GM23338 (cell line): Measurements from ENCODE around the gene PFKM. TPM values are rescaled to one million over a fixed set of nuclear protein-coding genes. Genes with fewer than 3 reads are reported as not detected.

Experiments
- ATAC-seq: fragments of 200-7000 bp; cut with Tn5 transposase; 3 replicates; pipeline ENCODE4 v1.9.1; 2020
- DNase-seq: peaks from one replicate; pipeline ENCODE4 v3.0.0-alpha.2; 2015; ENCODE audit warnings: low spot score
- H2AFZ ChIP-seq: fragments of 200-600 bp; sonication (generic); 2 replicates; pipeline ENCODE4 v1.8.0; 2016; ENCODE audit warnings: antibody characterized with exemption, mild to moderate bottlenecking, moderate library complexity
- H3F3A ChIP-seq: fragments of 200-600 bp; sonication (generic); replicated peaks from 2 replicates; pipeline ENCODE4 v1.8.0; 2017; ENCODE audit warnings: antibody characterized with exemption, mixed run types, low read depth
- H3K27ac ChIP-seq: fragments of 200-600 bp; sonication (generic); 2 replicates; pipeline ENCODE4 v1.6.1; 2016; ENCODE audit warnings: low read depth
- H3K27me3 ChIP-seq: fragments of 200-600 bp; sonication (generic); 2 replicates; pipeline ENCODE4 v1.8.0; 2016; ENCODE audit warnings: mild to moderate bottlenecking, mixed run types, moderate library complexity; ENCODE audit not compliant: insufficient read depth
- H3K36me3 ChIP-seq: fragments of 200-600 bp; sonication (generic); 2 replicates; pipeline ENCODE4 v1.8.0; 2016; ENCODE audit warnings: mild to moderate bottlenecking; ENCODE audit not compliant: insufficient read depth
- H3K4me1 ChIP-seq: fragments of 200-600 bp; sonication (generic); 2 replicates; pipeline ENCODE4 v1.8.0; 2016; ENCODE audit warnings: mild to moderate bottlenecking, moderate library complexity; ENCODE audit not compliant: insufficient read depth
- H3K4me2 ChIP-seq: fragments of 200-600 bp; sonication (generic); 2 replicates; pipeline ENCODE4 v1.7.1; 2017; ENCODE audit warnings: mixed run types
- H3K4me3 ChIP-seq: fragments of 200-600 bp; sonication (generic); 2 replicates; pipeline ENCODE4 v1.6.1; 2016; ENCODE audit warnings: mixed run types
- H3K79me2 ChIP-seq: fragments of 200-600 bp; sonication (generic); replicated peaks from 2 replicates; pipeline ENCODE4 v1.8.0; 2017; ENCODE audit warnings: mild to moderate bottlenecking; ENCODE audit not compliant: insufficient read depth
- H3K9me2 ChIP-seq: fragments of 200-600 bp; sonication (generic); 2 replicates; pipeline ENCODE4 v1.8.0; 2017; ENCODE audit not compliant: insufficient read depth
- H4K20me1 ChIP-seq: fragments of 200-600 bp; sonication (generic); replicated peaks from 2 replicates; pipeline ENCODE4 v1.8.0; 2017; ENCODE audit warnings: mild to moderate bottlenecking; ENCODE audit not compliant: insufficient read depth
- H3K27ac Mint-ChIP-seq: 2 replicates; pipeline ENCODE4 v1.8.0; 2020; ENCODE audit warnings: inconsistent platforms, mild to moderate bottlenecking, moderate library complexity, mixed read lengths
- H3K27me3 Mint-ChIP-seq: 3 replicates; pipeline ENCODE4 v1.8.0; 2022; ENCODE audit warnings: low read depth, mild to moderate bottlenecking, moderate library complexity, mixed read lengths, inconsistent platforms; ENCODE audit not compliant: insufficient read depth, poor library complexity
- H3K36me3 Mint-ChIP-seq: 3 replicates; pipeline ENCODE4 v1.8.0; 2021; ENCODE audit warnings: low read depth, mild to moderate bottlenecking, inconsistent platforms, moderate library complexity, mixed read lengths
- H3K4me1 Mint-ChIP-seq: 3 replicates; pipeline ENCODE4 v1.8.0; 2020; ENCODE audit warnings: mild to moderate bottlenecking, inconsistent platforms, mixed read lengths
- H3K4me3 Mint-ChIP-seq: 3 replicates; pipeline ENCODE4 v1.8.0; 2021; ENCODE audit warnings: moderate library complexity, mild to moderate bottlenecking, inconsistent platforms, mixed read lengths
- H3K9me3 Mint-ChIP-seq: 3 replicates; pipeline ENCODE4 v1.8.0; 2020; ENCODE audit warnings: moderate library complexity, mild to moderate bottlenecking, inconsistent platforms, mixed read lengths
- EZH2 ChIP-seq: fragments of 200-600 bp; sonication (generic); IDR thresholded peaks from one replicate; pipeline ENCODE4 v1.8.0; 2017; ENCODE audit warnings: antibody characterized with exemption, mild to moderate bottlenecking, low read depth; ENCODE audit not compliant: unreplicated experiment
- EZH2phosphoT487 ChIP-seq: fragments of 200-600 bp; sonication (generic); IDR thresholded peaks from one replicate; pipeline ENCODE4 v1.8.1; 2018; ENCODE audit warnings: antibody characterized with exemption; ENCODE audit not compliant: unreplicated experiment
- POLR2AphosphoS5 ChIP-seq: IDR thresholded peaks from 2 replicates; pipeline ENCODE4 v1.6.1; 2016; ENCODE audit warnings: antibody characterized with exemption, low read depth
- STAT1 ChIP-seq: IDR thresholded peaks from one replicate; pipeline ENCODE4 v1.6.1; 2016; ENCODE audit warnings: antibody characterized with exemption; ENCODE audit not compliant: unreplicated experiment
- ZNF114 ChIP-seq: fragments of 250-450 bp; sonication (Bioruptor Pico); IDR thresholded peaks from 2 replicates; pipeline ENCODE4 v1.5.0; 2020; ENCODE audit warnings: mild to moderate bottlenecking, moderate library complexity
- ZNF331 ChIP-seq: fragments of 250-450 bp; sonication (Bioruptor Pico); IDR thresholded peaks from 2 replicates; pipeline ENCODE4 v1.5.0; 2020; ENCODE audit warnings: low read depth, mild to moderate bottlenecking, moderate library complexity
- polyA plus RNA-seq: library from polyadenylated mRNA; unstranded; fragments of >200 nt; fragmentation: Nextera tagmentation; extraction: Ambion mirVana; gene quantifications from 2 replicates; pipeline ENCODE4 v1.2.1, GENCODE V29; 2016
- total RNA-seq: library from RNA; depleted of rRNA; stranded (reverse); fragments of >200 nt; shearing (Covaris generic); gene quantifications from 2 replicates; pipeline ENCODE4 v1.2.3, GENCODE V29; 2014
- TF ChIP-seq, protein P1 (sequence below): IDR thresholded peaks from 2 replicates; pipeline ENCODE4 v1.6.1; 2016; ENCODE audit warnings: antibody characterized with exemption
- TF ChIP-seq, protein P2 (sequence below): IDR thresholded peaks from one replicate; pipeline ENCODE4 v1.6.1; 2018; ENCODE audit warnings: antibody characterized with exemption; ENCODE audit not compliant: unreplicated experiment
- TF ChIP-seq, protein P3 (sequence below): fragments of 250-450 bp; sonication (Bioruptor Pico); IDR thresholded peaks from 2 replicates; pipeline ENCODE4 v1.5.0; 2020; ENCODE audit warnings: mild to moderate bottlenecking, moderate library complexity

Gene PFKM
- total and polyA plus RNA-seq, 2 experiments from 2014 or later, result 47.2 to 82.5 TPM

DNA sequence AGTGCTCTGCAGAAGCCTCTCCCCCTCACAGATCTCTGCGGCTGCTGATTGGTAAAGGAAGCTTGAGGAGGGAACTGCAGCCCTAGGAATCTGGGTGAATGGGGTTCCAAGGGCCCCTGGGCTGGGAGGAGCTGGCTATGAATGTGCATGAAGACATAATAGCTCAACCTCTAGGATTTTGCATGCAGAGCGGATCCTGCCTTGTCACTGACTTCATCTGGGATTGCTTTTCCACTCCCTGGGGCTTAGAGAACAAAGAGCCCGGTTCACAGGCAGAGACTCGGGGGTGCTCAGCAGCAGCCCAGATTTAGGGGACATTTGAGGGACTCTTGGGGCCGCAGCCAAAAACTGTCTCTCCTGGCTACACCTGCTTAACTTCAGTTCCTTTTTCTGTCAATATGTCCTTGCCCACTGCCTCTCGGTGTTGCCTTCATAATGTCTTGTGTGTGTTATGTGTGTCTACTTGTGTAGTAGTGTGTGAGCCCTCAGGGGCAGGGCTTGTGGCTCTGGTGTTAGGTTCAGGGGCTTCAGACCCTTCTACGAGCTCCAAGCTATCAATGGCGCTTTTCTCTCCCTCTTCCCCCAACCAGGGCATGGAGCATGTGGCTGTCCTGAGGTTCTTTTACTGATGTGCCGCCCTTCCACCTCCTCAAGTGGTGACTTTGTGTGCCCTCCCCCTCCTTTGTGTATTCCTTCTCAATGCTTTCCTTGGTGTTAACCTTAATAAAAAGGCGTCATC is 66.2 kb downstream of the PFKM start:
- H3K27ac ChIP-seq, result no peak overlapping the region
- no peaks in the 10 kb centered on the region for H3K36me3 ChIP-seq
- TF ChIP-seq, protein P1, sequence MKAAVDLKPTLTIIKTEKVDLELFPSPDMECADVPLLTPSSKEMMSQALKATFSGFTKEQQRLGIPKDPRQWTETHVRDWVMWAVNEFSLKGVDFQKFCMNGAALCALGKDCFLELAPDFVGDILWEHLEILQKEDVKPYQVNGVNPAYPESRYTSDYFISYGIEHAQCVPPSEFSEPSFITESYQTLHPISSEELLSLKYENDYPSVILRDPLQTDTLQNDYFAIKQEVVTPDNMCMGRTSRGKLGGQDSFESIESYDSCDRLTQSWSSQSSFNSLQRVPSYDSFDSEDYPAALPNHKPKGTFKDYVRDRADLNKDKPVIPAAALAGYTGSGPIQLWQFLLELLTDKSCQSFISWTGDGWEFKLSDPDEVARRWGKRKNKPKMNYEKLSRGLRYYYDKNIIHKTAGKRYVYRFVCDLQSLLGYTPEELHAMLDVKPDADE, result no peak
- TF ChIP-seq, protein P2, sequence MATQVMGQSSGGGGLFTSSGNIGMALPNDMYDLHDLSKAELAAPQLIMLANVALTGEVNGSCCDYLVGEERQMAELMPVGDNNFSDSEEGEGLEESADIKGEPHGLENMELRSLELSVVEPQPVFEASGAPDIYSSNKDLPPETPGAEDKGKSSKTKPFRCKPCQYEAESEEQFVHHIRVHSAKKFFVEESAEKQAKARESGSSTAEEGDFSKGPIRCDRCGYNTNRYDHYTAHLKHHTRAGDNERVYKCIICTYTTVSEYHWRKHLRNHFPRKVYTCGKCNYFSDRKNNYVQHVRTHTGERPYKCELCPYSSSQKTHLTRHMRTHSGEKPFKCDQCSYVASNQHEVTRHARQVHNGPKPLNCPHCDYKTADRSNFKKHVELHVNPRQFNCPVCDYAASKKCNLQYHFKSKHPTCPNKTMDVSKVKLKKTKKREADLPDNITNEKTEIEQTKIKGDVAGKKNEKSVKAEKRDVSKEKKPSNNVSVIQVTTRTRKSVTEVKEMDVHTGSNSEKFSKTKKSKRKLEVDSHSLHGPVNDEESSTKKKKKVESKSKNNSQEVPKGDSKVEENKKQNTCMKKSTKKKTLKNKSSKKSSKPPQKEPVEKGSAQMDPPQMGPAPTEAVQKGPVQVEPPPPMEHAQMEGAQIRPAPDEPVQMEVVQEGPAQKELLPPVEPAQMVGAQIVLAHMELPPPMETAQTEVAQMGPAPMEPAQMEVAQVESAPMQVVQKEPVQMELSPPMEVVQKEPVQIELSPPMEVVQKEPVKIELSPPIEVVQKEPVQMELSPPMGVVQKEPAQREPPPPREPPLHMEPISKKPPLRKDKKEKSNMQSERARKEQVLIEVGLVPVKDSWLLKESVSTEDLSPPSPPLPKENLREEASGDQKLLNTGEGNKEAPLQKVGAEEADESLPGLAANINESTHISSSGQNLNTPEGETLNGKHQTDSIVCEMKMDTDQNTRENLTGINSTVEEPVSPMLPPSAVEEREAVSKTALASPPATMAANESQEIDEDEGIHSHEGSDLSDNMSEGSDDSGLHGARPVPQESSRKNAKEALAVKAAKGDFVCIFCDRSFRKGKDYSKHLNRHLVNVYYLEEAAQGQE, result no peak
- TF ChIP-seq, protein P3, sequence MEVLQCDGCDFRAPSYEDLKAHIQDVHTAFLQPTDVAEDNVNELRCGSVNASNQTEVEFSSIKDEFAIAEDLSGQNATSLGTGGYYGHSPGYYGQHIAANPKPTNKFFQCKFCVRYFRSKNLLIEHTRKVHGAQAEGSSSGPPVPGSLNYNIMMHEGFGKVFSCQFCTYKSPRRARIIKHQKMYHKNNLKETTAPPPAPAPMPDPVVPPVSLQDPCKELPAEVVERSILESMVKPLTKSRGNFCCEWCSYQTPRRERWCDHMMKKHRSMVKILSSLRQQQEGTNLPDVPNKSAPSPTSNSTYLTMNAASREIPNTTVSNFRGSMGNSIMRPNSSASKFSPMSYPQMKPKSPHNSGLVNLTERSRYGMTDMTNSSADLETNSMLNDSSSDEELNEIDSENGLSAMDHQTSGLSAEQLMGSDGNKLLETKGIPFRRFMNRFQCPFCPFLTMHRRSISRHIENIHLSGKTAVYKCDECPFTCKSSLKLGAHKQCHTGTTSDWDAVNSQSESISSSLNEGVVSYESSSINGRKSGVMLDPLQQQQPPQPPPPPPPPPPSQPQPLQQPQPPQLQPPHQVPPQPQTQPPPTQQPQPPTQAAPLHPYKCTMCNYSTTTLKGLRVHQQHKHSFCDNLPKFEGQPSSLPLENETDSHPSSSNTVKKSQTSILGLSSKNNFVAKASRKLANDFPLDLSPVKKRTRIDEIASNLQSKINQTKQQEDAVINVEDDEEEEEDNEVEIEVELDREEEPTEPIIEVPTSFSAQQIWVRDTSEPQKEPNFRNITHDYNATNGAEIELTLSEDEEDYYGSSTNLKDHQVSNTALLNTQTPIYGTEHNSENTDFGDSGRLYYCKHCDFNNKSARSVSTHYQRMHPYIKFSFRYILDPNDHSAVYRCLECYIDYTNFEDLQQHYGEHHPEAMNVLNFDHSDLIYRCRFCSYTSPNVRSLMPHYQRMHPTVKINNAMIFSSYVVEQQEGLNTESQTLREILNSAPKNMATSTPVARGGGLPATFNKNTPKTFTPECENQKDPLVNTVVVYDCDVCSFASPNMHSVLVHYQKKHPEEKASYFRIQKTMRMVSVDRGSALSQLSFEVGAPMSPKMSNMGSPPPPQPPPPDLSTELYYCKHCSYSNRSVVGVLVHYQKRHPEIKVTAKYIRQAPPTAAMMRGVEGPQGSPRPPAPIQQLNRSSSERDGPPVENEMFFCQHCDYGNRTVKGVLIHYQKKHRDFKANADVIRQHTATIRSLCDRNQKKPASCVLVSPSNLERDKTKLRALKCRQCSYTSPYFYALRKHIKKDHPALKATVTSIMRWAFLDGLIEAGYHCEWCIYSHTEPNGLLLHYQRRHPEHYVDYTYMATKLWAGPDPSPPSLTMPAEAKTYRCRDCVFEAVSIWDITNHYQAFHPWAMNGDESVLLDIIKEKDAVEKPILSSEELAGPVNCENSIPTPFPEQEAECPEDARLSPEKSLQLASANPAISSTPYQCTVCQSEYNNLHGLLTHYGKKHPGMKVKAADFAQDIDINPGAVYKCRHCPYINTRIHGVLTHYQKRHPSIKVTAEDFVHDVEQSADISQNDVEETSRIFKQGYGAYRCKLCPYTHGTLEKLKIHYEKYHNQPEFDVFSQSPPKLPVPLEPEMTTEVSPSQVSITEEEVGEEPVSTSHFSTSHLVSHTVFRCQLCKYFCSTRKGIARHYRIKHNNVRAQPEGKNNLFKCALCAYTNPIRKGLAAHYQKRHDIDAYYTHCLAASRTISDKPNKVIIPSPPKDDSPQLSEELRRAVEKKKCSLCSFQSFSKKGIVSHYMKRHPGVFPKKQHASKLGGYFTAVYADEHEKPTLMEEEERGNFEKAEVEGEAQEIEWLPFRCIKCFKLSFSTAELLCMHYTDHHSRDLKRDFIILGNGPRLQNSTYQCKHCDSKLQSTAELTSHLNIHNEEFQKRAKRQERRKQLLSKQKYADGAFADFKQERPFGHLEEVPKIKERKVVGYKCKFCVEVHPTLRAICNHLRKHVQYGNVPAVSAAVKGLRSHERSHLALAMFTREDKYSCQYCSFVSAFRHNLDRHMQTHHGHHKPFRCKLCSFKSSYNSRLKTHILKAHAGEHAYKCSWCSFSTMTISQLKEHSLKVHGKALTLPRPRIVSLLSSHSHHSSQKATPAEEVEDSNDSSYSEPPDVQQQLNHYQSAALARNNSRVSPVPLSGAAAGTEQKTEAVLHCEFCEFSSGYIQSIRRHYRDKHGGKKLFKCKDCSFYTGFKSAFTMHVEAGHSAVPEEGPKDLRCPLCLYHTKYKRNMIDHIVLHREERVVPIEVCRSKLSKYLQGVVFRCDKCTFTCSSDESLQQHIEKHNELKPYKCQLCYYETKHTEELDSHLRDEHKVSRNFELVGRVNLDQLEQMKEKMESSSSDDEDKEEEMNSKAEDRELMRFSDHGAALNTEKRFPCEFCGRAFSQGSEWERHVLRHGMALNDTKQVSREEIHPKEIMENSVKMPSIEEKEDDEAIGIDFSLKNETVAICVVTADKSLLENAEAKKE (CRISPR knock-in tag), result no peak
- no peak for TF ChIP-seq ZNF114 (CRISPR knock-in tag)
- no peak for TF ChIP-seq POLR2AphosphoS5
- no peak for TF ChIP-seq EZH2
- TF ChIP-seq ZNF331 (CRISPR knock-in tag), result no peak
- no peak for TF ChIP-seq EZH2phosphoT487
- no peak for TF ChIP-seq STAT1
- peak overlapping the region; percentile 72; the same call in 1 of the 2 replicates for H2AFZ ChIP-seq
- peaks cover 64% of the 10 kb centered on the region for H3K27me3 ChIP-seq
- Mint-ChIP-seq H3K4me1 (peaks cover 30% of the 10 kb centered on the region), H3K27me3 (peaks cover 50% of the 10 kb centered on the region), H3K36me3 (no peaks in the 10 kb centered on the region), H3K9me3 (no peaks in the 10 kb centered on the region), H3K27ac (no peak overlapping the region), H3K4me3 (peak overlapping the region; percentile 81)
- H3K4me2 ChIP-seq, result peak overlapping the region; percentile 87
- no peaks in the 10 kb centered on the region for H4K20me1 ChIP-seq
- H3K4me1 ChIP-seq, result peaks cover 23% of the 10 kb centered on the region
- ATAC-seq (peak; percentile 45), DNase-seq (peak; percentile 86)
- H3K9me2 ChIP-seq, result no peaks in the 10 kb centered on the region
- H3F3A ChIP-seq, result peaks cover 3% of the 10 kb centered on the region; the same call in 1 of the 2 replicates
- H3K4me3 ChIP-seq, result peak overlapping the region; percentile 81
- no peaks in the 10 kb centered on the region for H3K79me2 ChIP-seq
